Measurements from ENCODE around the gene MKI67. TPM values are rescaled to one million over a fixed set of nuclear protein-coding genes. Genes with fewer than 3 reads are reported as not detected.

Gene MKI67
- total and polyA plus RNA-seq, 2 donors (not counting 3 experiments of a cell fraction or from before 2014, with no cell fraction given) = 16.2 to 125 TPM

DNA sequence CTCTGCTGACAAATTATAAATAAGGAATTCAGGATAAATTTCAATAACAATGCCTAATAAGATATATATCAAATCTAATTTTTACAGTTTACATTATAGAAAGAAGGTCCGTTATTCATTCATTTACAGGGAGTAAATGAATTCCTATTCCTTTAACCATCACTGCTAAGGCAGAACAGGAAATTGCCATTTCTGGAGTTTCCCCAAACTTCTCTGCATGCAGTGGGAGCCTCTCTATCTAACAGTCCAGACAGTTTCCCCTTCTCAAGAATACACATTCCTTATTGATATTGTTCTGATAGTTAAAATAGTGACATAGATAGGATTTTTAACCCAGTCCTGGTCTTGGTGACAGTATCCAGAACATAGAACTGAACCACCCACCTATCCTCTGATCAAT is 24.3 kb downstream of the MKI67 start:
- FAIRE-seq = no peak
- no TSS peak for BruUV-seq (replicated peaks)
- Histone ChIP-seq H3K36me3 (ENCODE audit: control insufficient read depth in 2 of 2, extremely low read depth in 1 of 2, insufficient read depth in 2 of 2, low read length in 2 of 2) (peaks cover 11 to 44% of the 10 kb centered on the region in 2 experiments), H2AFZ (ENCODE audit: low read depth, low read length) (no peak overlapping the region), H3K4me1 (ENCODE audit: control insufficient read depth, extremely low read depth, insufficient read depth, low read length) (no peaks in the 10 kb centered on the region), H3K9me1 (replicated peaks; ENCODE audit: control insufficient read depth, extremely low read depth, insufficient read depth, low read length) (no peaks in the 10 kb centered on the region), H3K9ac (replicated peaks; ENCODE audit: extremely low read depth, insufficient read depth, low read length) (no peak overlapping the region), H3K27ac (ENCODE audit: insufficient read depth, low read depth, low read length) (no peak overlapping the region), H3K27me3 (ENCODE audit: control insufficient read depth in 2 of 2, insufficient read depth in 2 of 2, low read length in 2 of 2) (no peaks in the 10 kb centered on the region), H3K79me2 (ENCODE audit: control insufficient read depth, insufficient read depth, low read length) (peaks cover 31% of the 10 kb centered on the region), H3K9me3 (replicated peaks; ENCODE audit: control insufficient read depth, insufficient read depth, low read length) (no peaks in the 10 kb centered on the region), H3K4me2 (ENCODE audit: insufficient read depth, low read length) (no peak overlapping the region), H3K4me3 (replicated peaks in 1 of 3; ENCODE audit: insufficient read depth in 1 of 3, low read depth in 1 of 3, low read length in 3 of 3) (no peak overlapping the region), H4K20me1 (replicated peaks; ENCODE audit: control insufficient read depth, extremely low read depth, insufficient read depth, low read length) (no peaks in the 10 kb centered on the region)
- no peak for DNase-seq (ENCODE audit: low read depth, low spot score)
- POLR2A ChIA-PET = no interaction called here
- TF ChIP-seq POLR2A (IDR thresholded peaks at IDR 0.05; ENCODE audit: low read depth, low read length) (no peak), MYC (IDR thresholded peaks at IDR 0.05; ENCODE audit: low read depth, low read length) (no peak), JUN (IDR thresholded peaks at IDR 0.05; ENCODE audit: borderline replicate concordance, insufficient read depth, insufficient read length, low read depth) (no peak), EZH2 (IDR thresholded peaks at IDR 0.05; ENCODE audit: borderline replicate concordance, low read depth, low read length, severe bottlenecking) (no peak), FOS (IDR thresholded peaks at IDR 0.05; ENCODE audit: borderline replicate concordance, insufficient read depth, low read length) (no peak), GATA2 (IDR thresholded peaks at IDR 0.05; ENCODE audit: insufficient read depth, insufficient read length, low read depth, low read length) (no peak), POLR2AphosphoS5 (IDR thresholded peaks at IDR 0.05; ENCODE audit: insufficient read depth, low read depth, low read length) (no peak)
- TF ChIP-seq, protein P1, sequence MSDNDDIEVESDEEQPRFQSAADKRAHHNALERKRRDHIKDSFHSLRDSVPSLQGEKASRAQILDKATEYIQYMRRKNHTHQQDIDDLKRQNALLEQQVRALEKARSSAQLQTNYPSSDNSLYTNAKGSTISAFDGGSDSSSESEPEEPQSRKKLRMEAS (IDR thresholded peaks at IDR 0.05; ENCODE audit: insufficient read depth, insufficient read length) = no peak
- TF ChIP-seq, protein P2, sequence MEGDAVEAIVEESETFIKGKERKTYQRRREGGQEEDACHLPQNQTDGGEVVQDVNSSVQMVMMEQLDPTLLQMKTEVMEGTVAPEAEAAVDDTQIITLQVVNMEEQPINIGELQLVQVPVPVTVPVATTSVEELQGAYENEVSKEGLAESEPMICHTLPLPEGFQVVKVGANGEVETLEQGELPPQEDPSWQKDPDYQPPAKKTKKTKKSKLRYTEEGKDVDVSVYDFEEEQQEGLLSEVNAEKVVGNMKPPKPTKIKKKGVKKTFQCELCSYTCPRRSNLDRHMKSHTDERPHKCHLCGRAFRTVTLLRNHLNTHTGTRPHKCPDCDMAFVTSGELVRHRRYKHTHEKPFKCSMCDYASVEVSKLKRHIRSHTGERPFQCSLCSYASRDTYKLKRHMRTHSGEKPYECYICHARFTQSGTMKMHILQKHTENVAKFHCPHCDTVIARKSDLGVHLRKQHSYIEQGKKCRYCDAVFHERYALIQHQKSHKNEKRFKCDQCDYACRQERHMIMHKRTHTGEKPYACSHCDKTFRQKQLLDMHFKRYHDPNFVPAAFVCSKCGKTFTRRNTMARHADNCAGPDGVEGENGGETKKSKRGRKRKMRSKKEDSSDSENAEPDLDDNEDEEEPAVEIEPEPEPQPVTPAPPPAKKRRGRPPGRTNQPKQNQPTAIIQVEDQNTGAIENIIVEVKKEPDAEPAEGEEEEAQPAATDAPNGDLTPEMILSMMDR (IDR thresholded peaks at IDR 0.05; ENCODE audit: extremely low read depth in 1 of 2, insufficient read depth in 1 of 2, low read depth in 1 of 2, low read length in 2 of 2) = no peak
- dilution Hi-C loops (cut with MboI; ENCODE audit: extremely low pct_ligation_motif_present, low sequenced_read_pairs) (no loop called here), intact Hi-C loops (cut with micrococcal nuclease) (no loop called here)
- CTCF ChIA-PET = interaction anchor here (1.4 kb wide), 1 partner anchor 33 kb away, joined by 4 read pairs; no protein-coding TSS in a partner anchor
